Kidney (tissue), 14 donors: Measurements from ENCODE around the gene KRT72. TPM values are rescaled to one million over a fixed set of nuclear protein-coding genes. Genes with fewer than 3 reads are reported as not detected.

Experiments
- DNase-seq, 5 donors: peaks; one replicate each; pipeline ENCODE4 v3.0.0-alpha.2; 2013 to 2020
- FAIRE-seq: peaks from 2 replicates; lab custom pipeline; 2012; peaks lifted over from hg19 to GRCh38; lab: Jason Lieb, UNC
- H3K27ac ChIP-seq, 2 donors: one replicate each; pipeline ENCODE4 v1.7.0; 2013; ENCODE audit warnings: low read depth in 2 of 2, low read length in 2 of 2, inconsistent platforms in 1 of 2
- H3K27me3 ChIP-seq: one replicate; pipeline ENCODE4 v1.7.1; 2013; ENCODE audit warnings: low read length, inconsistent platforms; ENCODE audit not compliant: control insufficient read depth, insufficient read depth
- H3K36me3 ChIP-seq, 3 donors: one replicate each; pipeline versions ENCODE4 v1.7.0 to v1.7.1; 2013; ENCODE audit warnings: low read length in 3 of 3, control low read depth in 1 of 3, inconsistent platforms in 1 of 3; ENCODE audit not compliant: insufficient read depth in 3 of 3, control insufficient read depth in 2 of 3
- H3K4me1 ChIP-seq, 3 donors: one replicate each; pipeline versions ENCODE4 v1.7.0 to v1.7.1; 2013; ENCODE audit warnings: low read length in 3 of 3, inconsistent platforms in 1 of 3, low read depth in 1 of 3; ENCODE audit not compliant: control insufficient read depth in 2 of 3, insufficient read depth in 2 of 3
- H3K4me3 ChIP-seq, 3 donors: one replicate each; pipeline versions ENCODE4 v1.7.0 to v1.8.1; 2013; ENCODE audit warnings: low read length in 3 of 3, control low read depth in 1 of 3, inconsistent platforms in 1 of 3
- H3K9ac ChIP-seq, 3 donors: one replicate each; pipeline versions ENCODE4 v1.7.0 to v1.7.1; 2013; ENCODE audit warnings: low read length in 3 of 3, control low read depth in 1 of 3, inconsistent platforms in 1 of 3
- H3K9me3 ChIP-seq, 3 donors: one replicate each; pipeline versions ENCODE4 v1.7.0 to v1.7.1; 2013; ENCODE audit warnings: low read length in 3 of 3, control low read depth in 1 of 3, inconsistent platforms in 1 of 3; ENCODE audit not compliant: control insufficient read depth in 2 of 3, insufficient read depth in 1 of 3
- intact Hi-C: fragments of 100-400 bp; cut with DNase I; formaldehyde crosslinking; loops from one replicate; pipeline ENCODE4 v1.11.1; 2022
- polyA plus RNA-seq: library from polyadenylated mRNA; stranded (reverse); fragments of 350-450 nt; fragmentation: Illumina TruSeq; extraction: RNeasy Lipid Tissue Mini Kit (QIAGEN cat#74804); gene quantifications from one replicate; pipeline ENCODE4 v1.2.3, GENCODE V29; 2014; ENCODE audit warnings: low read depth, low replicate concordance; ENCODE audit not compliant: insufficient read depth
- total RNA-seq: library from RNA; stranded (reverse); fragmentation: NEBNext Ultra II Directional; extraction: Animal tissue kit (Norgen Biotek cat#: 25700); gene quantifications from one replicate; pipeline ENCODE4 v1.2.1, GENCODE V29; 2021
- TF ChIP-seq, protein P1 (sequence below): IDR thresholded peaks from 3 replicates; pipeline ENCODE4 v1.5.1; 2012; ENCODE audit warnings: mild to moderate bottlenecking, moderate library complexity, borderline replicate concordance; ENCODE audit not compliant: insufficient read depth; ENCODE audit errors: extremely low read depth
- donor health status: control.
- donor health status: control.
- donor health status: control.
- donor health status: control.
- donor health status: control.
- donor health status: DM: yes; HTN: yes; CAD: no.
- donor health status: Normal renal cell carcinoma (clear cell type).

Gene KRT72
- total and polyA plus RNA-seq, 2 donors from 2014 or later, result not detected

DNA sequence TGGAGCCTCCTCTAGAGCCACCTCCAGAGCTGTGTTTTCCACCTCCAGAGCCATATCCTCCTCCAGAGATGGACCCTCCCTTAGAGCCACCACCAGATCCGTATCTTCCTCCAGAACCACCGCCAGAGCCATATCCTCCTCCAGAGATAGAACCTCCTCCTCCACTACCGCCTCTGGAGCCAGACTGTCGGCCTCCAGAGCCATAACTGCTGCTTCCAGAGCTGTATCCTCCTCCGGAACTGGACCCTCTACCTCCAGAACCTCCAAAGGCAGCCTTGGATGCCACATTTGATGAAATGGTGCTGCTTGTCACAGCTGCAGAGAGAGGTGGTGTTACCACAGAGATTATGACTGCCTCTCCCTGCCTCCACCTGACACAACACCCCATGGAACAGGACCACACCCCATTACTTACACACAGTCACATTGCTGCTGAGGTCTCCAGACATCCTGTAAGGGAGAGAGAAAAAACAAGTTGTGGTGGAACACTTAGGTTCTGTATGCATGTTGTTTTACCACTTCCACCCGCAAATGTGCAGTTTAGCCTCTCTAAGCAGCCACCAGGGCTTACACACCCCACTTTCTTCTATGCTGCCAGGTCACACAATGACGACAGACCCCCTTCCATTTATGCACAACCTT is 44.0 kb upstream of the KRT72 start:
- H3K4me3 ChIP-seq, result no peak overlapping the region
- H3K4me1 ChIP-seq, result no peaks in the 10 kb centered on the region
- peak in 1 of 5 donors; percentile 2 for DNase-seq
- no peak overlapping the region for H3K9ac ChIP-seq
- no peaks in the 10 kb centered on the region for H3K9me3 ChIP-seq
- H3K27ac ChIP-seq, result no peak overlapping the region
- no peak for FAIRE-seq
- no peaks in the 10 kb centered on the region for H3K27me3 ChIP-seq
- TF ChIP-seq, protein P1, sequence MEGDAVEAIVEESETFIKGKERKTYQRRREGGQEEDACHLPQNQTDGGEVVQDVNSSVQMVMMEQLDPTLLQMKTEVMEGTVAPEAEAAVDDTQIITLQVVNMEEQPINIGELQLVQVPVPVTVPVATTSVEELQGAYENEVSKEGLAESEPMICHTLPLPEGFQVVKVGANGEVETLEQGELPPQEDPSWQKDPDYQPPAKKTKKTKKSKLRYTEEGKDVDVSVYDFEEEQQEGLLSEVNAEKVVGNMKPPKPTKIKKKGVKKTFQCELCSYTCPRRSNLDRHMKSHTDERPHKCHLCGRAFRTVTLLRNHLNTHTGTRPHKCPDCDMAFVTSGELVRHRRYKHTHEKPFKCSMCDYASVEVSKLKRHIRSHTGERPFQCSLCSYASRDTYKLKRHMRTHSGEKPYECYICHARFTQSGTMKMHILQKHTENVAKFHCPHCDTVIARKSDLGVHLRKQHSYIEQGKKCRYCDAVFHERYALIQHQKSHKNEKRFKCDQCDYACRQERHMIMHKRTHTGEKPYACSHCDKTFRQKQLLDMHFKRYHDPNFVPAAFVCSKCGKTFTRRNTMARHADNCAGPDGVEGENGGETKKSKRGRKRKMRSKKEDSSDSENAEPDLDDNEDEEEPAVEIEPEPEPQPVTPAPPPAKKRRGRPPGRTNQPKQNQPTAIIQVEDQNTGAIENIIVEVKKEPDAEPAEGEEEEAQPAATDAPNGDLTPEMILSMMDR, result no peak
- H3K36me3 ChIP-seq, result no peaks in the 10 kb centered on the region
- intact Hi-C loops, result no loop called here

DNA sequence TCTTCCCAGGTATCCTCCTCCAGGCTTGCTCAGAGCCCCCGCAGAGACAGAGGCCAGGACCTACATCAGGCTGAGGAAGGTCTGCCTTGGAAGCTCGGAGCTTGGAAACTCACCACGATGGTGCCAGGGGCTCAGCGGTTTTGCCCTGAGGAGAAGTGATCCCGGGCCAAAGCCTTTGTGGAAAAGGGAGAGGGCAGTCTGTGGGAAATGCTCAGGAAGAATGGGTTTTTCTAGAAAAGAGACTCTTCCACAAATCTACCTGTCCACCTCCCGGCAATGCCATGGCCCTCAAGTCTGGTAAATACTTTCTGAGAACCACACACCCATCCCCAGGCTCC is 42.8 kb upstream of the KRT72 start:
- Histone ChIP-seq H3K4me1 (no peaks in the 10 kb centered on the region), H3K36me3 (no peaks in the 10 kb centered on the region), H3K9me3 (no peaks in the 10 kb centered on the region), H3K4me3 (no peak overlapping the region), H3K9ac (no peak overlapping the region), H3K27me3 (no peaks in the 10 kb centered on the region), H3K27ac (no peak overlapping the region)
- intact Hi-C loops, result no loop called here
- TF ChIP-seq, protein P1, result no peak
- FAIRE-seq (no peak), DNase-seq (no peak)

DNA sequence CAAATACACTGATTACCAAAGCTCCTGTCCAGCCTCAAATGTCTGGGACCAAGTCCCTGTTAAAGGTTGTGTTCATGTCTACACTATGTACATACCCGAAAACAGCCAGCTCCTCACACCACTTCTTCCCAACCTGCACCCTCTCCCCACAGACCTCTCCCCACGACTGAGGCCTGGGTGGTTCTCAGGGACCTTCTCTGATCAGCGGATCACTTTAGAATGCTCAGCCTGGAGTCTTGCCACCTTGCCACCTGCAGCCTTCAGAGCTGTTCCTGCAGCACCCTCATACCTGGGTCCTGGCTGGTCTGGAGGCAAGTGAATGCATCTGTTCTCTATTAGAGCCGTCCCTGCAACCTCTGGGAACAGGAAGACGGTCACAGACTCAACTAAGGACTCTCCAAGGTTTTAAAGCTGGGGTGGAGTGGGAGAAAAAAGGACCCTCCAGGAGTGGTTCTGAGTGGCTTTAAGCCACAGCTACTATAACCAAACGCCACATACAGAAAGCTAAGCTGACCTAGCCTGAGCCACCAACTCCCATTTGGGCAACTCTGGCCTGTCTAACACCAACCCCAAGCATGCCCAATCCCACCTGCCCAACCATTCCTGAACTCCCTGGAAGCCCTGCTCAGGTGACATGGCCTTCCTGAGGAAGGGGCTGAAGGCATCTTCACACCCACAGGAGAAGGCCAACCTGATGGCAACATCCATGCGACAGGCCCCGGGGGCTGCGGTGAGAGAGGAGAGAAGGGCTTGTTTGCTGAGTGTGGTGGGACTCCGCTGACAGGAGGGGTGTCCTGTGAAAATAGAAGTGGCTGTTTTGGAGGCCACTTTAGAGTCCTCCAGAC is 42.2 kb upstream of the KRT72 start:
- Histone ChIP-seq H3K27ac (no peak overlapping the region), H3K9ac (no peak overlapping the region), H3K9me3 (no peaks in the 10 kb centered on the region), H3K36me3 (no peaks in the 10 kb centered on the region), H3K27me3 (no peaks in the 10 kb centered on the region), H3K4me1 (no peaks in the 10 kb centered on the region), H3K4me3 (no peak overlapping the region)
- DNase-seq (peak in 1 of 5 donors; percentile 2), FAIRE-seq (no peak)
- intact Hi-C loops, result no loop called here
- TF ChIP-seq, protein P1, result no peak
